Upper lobe of left lung (tissue), 6 donors: ENCODE data around the gene PCDHGA6. TPM values are rescaled to one million over a fixed set of nuclear protein-coding genes. Genes with fewer than 3 reads are reported as not detected.
A peak's percentile ranks its signal among the peaks of the same experiment; 100 is the strongest.

Experiments used
- ATAC-seq, 2 donors: fragments of 200-7000 bp; cut with Tn5 transposase; one replicate each; pipeline ENCODE4 v1.9.1; 2022; ENCODE audit warnings: mild to moderate bottlenecking in 2 of 2, moderate library complexity in 2 of 2; ENCODE audit not compliant: low FRiP score in 2 of 2
- DNase-seq, 2 donors: peaks; one replicate each; pipeline ENCODE4 v3.0.0-alpha.2; 2019 to 2020
- H3K27ac ChIP-seq, 4 donors: fragments of 200-600 bp; sonication (generic); one replicate each; pipeline ENCODE4 v1.5.1; 2016 to 2019
- H3K27me3 ChIP-seq, 4 donors: fragments of 200-600 bp; sonication (generic); one replicate each; pipeline ENCODE4 v1.5.1; 2017 to 2019
- H3K36me3 ChIP-seq, 4 donors: fragments of 200-600 bp; sonication (generic); one replicate each; pipeline ENCODE4 v1.5.1; 2016 to 2019
- H3K4me1 ChIP-seq, 4 donors: fragments of 200-600 bp; sonication (generic); one replicate each; pipeline ENCODE4 v1.5.1; 2018 to 2019
- H3K4me3 ChIP-seq, 4 donors: fragments of 200-600 bp; sonication (generic); one replicate each; pipeline ENCODE4 v1.5.1; 2017 to 2019; ENCODE audit warnings: mild to moderate bottlenecking in 2 of 4, moderate library complexity in 1 of 4
- H3K9me3 ChIP-seq, 4 donors: fragments of 200-600 bp; sonication (generic); one replicate each; pipeline ENCODE4 v1.5.1; 2018 to 2019
- CTCF ChIP-seq, 6 experiments: fragments of 450-650 bp in 4 of 6; fragments of 200-600 bp in 2 of 6; sonication (generic) in 2 of 6; IDR thresholded peaks; one replicate each; pipeline ENCODE4 v1.5.1; 2016 to 2019; ENCODE audit warnings: antibody characterized with exemption in 6 of 6
- EP300 ChIP-seq, 4 donors: sonication (generic); formaldehyde crosslinking; IDR thresholded peaks; one replicate each; pipeline ENCODE4 v1.5.1; 2017; ENCODE audit warnings: antibody characterized with exemption in 4 of 4, control low read depth in 2 of 4
- POLR2A ChIP-seq, 4 donors: fragments of 450-650 bp; IDR thresholded peaks; one replicate each; pipeline ENCODE4 v1.5.1; 2016 to 2017; ENCODE audit warnings: antibody characterized with exemption in 4 of 4, mild to moderate bottlenecking in 2 of 4
- POLR2AphosphoS5 ChIP-seq, 2 donors: sonication (generic); formaldehyde crosslinking; IDR thresholded peaks; one replicate each; pipeline ENCODE4 v1.5.1; 2017; ENCODE audit warnings: antibody characterized with exemption in 2 of 2
- WGBS, 2 donors: methylation state at CpG; one replicate each; pipeline ENCODE4 v1.1.5; 2017 to 2018; 5-methylcytosine and 5-hydroxymethylcytosine counted together
- total RNA-seq, 6 donors: library from RNA; depleted of rRNA in 4 of 6; stranded (reverse); fragments of >200 nt in 4 of 6; gene quantifications; one replicate each; pipeline versions ENCODE4 v1.1.0 to v1.2.1, GENCODE V29; 2016 to 2021
- donor health status: DM: no; HTN: no; CAD: no; lungs with moderate emphysema.
- donor health status: DM: no; HTN: yes; CAD: no; lungs with severe emphysema.

The PCDHGA6 gene
- total RNA-seq, 6 donors from 2014 or later = 1.7 to 7.3 (median 3.6) TPM

- ATAC-seq (peak in 1 of 2 donors; percentile 64), DNase-seq (peak; percentile 59 to 77)
- H3K4me3 ChIP-seq = peak within 1 kb of the TSS in 3 of 4 donors; percentile 22 to 46 (median 31)
- peaks cover 0 to 13% (median 1%) of the 10 kb centered on the region in 4 donors for H3K4me1 ChIP-seq
- 10 to 13% methylated on average over 21 to 42 of the region's 42 CpGs for WGBS, 2 donors
- H3K27me3 ChIP-seq = no peaks in the 10 kb centered on the region
- TF ChIP-seq CTCF (IDR thresholded peaks at IDR 0.05) (peak in 4 of 6 experiments; percentile 20 to 43 (median 37)), POLR2AphosphoS5 (IDR thresholded peaks at IDR 0.05) (no peak)
- no peaks in the 10 kb centered on the region for H3K36me3 ChIP-seq
- no peak within 1 kb of the TSS for H3K27ac ChIP-seq
- H3K9me3 ChIP-seq = peaks cover 67 to 94% (median 81%) of the 10 kb centered on the region in 4 donors
Observed at GRCh38 chr5:141420855-141421488, 47.3 kb downstream of the PCDHGA6 start, which contains the start of gene PCDHGA11. PCDHGA11 (plus strand) TSS chr5:141421051; CDS start chr5:141421228, 177 bp downstream.

DNA sequence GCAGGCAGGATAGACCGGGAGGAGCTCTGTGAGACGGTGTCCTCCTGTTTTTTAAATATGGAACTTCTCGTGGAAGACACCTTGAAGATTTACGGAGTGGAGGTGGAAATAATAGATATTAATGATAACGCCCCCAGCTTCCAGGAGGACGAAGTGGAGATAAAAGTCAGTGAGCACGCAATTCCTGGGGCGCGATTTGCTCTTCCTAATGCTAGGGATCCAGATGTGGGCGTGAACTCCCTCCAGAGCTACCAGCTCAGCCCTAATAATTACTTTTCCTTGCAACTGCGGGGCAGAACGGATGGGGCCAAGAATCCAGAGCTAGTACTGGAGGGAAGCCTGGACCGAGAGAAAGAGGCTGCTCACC, 47.8 kb downstream of the PCDHGA6 start:
- no peak overlapping the region for H3K27ac ChIP-seq
- H3K27me3 ChIP-seq = no peaks in the 10 kb centered on the region
- TF ChIP-seq CTCF (IDR thresholded peaks at IDR 0.05) (no peak), EP300 (IDR thresholded peaks at IDR 0.05) (no peak)
- peaks cover 72 to 95% (median 82%) of the 10 kb centered on the region in 4 donors for H3K9me3 ChIP-seq
- H3K36me3 ChIP-seq = no peaks in the 10 kb centered on the region
- DNase-seq (no peak), ATAC-seq (no peak)
- peak overlapping the region in 3 of 4 donors; percentile 22 to 46 (median 31) for H3K4me3 ChIP-seq
- peaks cover 0 to 13% (median 1%) of the 10 kb centered on the region in 4 donors for H3K4me1 ChIP-seq
- 15 to 17% methylated on average over 12 to 13 of the region's 13 CpGs for WGBS, 2 donors

- H3K36me3 ChIP-seq = no peaks in the 10 kb centered on the region
- no peak overlapping the region for H3K27ac ChIP-seq
- peaks cover 80 to 97% (median 89%) of the 10 kb centered on the region in 4 donors for H3K9me3 ChIP-seq
- peaks cover 0 to 13% (median 1%) of the 10 kb centered on the region in 4 donors for H3K4me1 ChIP-seq
- no peak overlapping the region for H3K4me3 ChIP-seq
- peak in 1 of 2 donors; percentile 59 for DNase-seq
- no peak for ATAC-seq
- H3K27me3 ChIP-seq = no peaks in the 10 kb centered on the region
- WGBS, 2 donors = 32% methylated on average over 28 to 39 of the region's 42 CpGs
- TF ChIP-seq POLR2AphosphoS5 (IDR thresholded peaks at IDR 0.05) = no peak
- no peak for TF ChIP-seq POLR2A (IDR thresholded peaks at IDR 0.05)
- TF ChIP-seq CTCF (IDR thresholded peaks at IDR 0.05) = no peak
- no peak for TF ChIP-seq EP300 (IDR thresholded peaks at IDR 0.05)
Observed at GRCh38 chr5:141422742-141423291, 49.1 kb downstream of the PCDHGA6 start.

- no peak overlapping the region for H3K4me3 ChIP-seq
Observed at GRCh38 chr5:141427783-141428426, 54.2 kb downstream of the PCDHGA6 start.

More at GRCh38 chr5:141427783-141428426, 54.2 kb downstream of the PCDHGA6 start:
- TF ChIP-seq EP300 (IDR thresholded peaks at IDR 0.05) (no peak), POLR2AphosphoS5 (IDR thresholded peaks at IDR 0.05) (no peak)
- H3K4me1 ChIP-seq = peaks cover 0 to 11% (median 2%) of the 10 kb centered on the region in 4 donors
- H3K9me3 ChIP-seq = peaks cover 75 to 88% (median 82%) of the 10 kb centered on the region in 4 donors
- no peak for ATAC-seq
- H3K36me3 ChIP-seq = no peaks in the 10 kb centered on the region
- no peaks in the 10 kb centered on the region for H3K27me3 ChIP-seq
- 34 to 48% methylated on average over 17 to 43 of the region's 53 CpGs for WGBS, 2 donors
- H3K27ac ChIP-seq = no peak overlapping the region
- peak in 1 of 2 donors; percentile 71 for DNase-seq

Other genes starting within 250 kb of the PCDHGA6 start
- gene PCDHB5, start 238.7 kb upstream of the PCDHGA6 start, total RNA-seq = 10 to 100 TPM in 1 of 6 donors, 1 to 10 TPM in 5; 1.8 to 22.4 (median 2.2) TPM
- 1 to 10 TPM in 1 of 6 donors, under 1 TPM in 4, not detected in 1; 0.46 to 1.0 (median 0.77) TPM for gene PCDHB6, start 223.8 kb upstream of the PCDHGA6 start, total RNA-seq
- gene PCDHB7, start 201.2 kb upstream of the PCDHGA6 start, total RNA-seq = 1 to 10 TPM in 5 of 6 donors, under 1 TPM in 1; 0.30 to 2.9 (median 1.8) TPM
- 1 to 10 TPM in 1 of 6 donors, under 1 TPM in 3, not detected in 2; 0.83 to 2.1 (median 0.96) TPM for gene PCDHB8, start 196.1 kb upstream of the PCDHGA6 start, total RNA-seq
- gene PCDHB16, start 191.5 kb upstream of the PCDHGA6 start, total RNA-seq = 1 to 10 TPM; 1.6 to 4.9 (median 2.1) TPM
- 1 to 10 TPM in 4 of 6 donors, under 1 TPM in 2; 0.63 to 3.1 (median 1.2) TPM for gene PCDHB9, start 186.7 kb upstream of the PCDHGA6 start, total RNA-seq
- 1 to 10 TPM; 1.0 to 2.2 (median 1.6) TPM for gene PCDHB10, start 181.5 kb upstream of the PCDHGA6 start, total RNA-seq
- 1 to 10 TPM in 5 of 6 donors, under 1 TPM in 1; 0.78 to 3.4 (median 1.5) TPM for gene PCDHB11, start 174.3 kb upstream of the PCDHGA6 start, total RNA-seq
- 1 to 10 TPM in 4 of 6 donors, under 1 TPM in 2; 0.39 to 6.3 (median 1.8) TPM for gene PCDHB12, start 165.2 kb upstream of the PCDHGA6 start, total RNA-seq
- gene PCDHB13, start 160.0 kb upstream of the PCDHGA6 start, total RNA-seq = 1 to 10 TPM; 1.2 to 3.1 (median 2.1) TPM
- gene PCDHB14, start 150.5 kb upstream of the PCDHGA6 start, total RNA-seq = 1 to 10 TPM; 1.3 to 5.2 (median 2.7) TPM
- gene PCDHB15, start 128.5 kb upstream of the PCDHGA6 start, total RNA-seq = 1 to 10 TPM; 1.4 to 4.2 (median 2.6) TPM
- 1 to 10 TPM in 1 of 6 donors, under 1 TPM in 3, not detected in 2; 0.40 to 1.2 (median 0.55) TPM for gene SLC25A2, start 69.8 kb upstream of the PCDHGA6 start, total RNA-seq
- 10 to 100 TPM; 35.6 to 74.5 (median 39.8) TPM for gene TAF7, start 53.1 kb upstream of the PCDHGA6 start, total RNA-seq
- gene PCDHGA1, start 43.4 kb upstream of the PCDHGA6 start, total RNA-seq = under 1 TPM in 4 of 6 donors, not detected in 2; 0.15 to 0.51 (median 0.24) TPM
- 1 to 10 TPM; 1.6 to 4.3 (median 2.7) TPM for gene PCDHGA2, start 35.1 kb upstream of the PCDHGA6 start, total RNA-seq
- 1 to 10 TPM in 4 of 6 donors, under 1 TPM in 2; 0.80 to 2.1 (median 1.7) TPM for gene PCDHGA3, start 30.1 kb upstream of the PCDHGA6 start, total RNA-seq
- 1 to 10 TPM in 4 of 6 donors, under 1 TPM in 2; 0.76 to 6.3 (median 1.3) TPM for gene PCDHGB1, start 23.8 kb upstream of the PCDHGA6 start, total RNA-seq
- gene PCDHGA4, start 18.9 kb upstream of the PCDHGA6 start, total RNA-seq = 1 to 10 TPM; 1.7 to 9.4 (median 2.8) TPM
- gene PCDHGB2, start 13.9 kb upstream of the PCDHGA6 start, total RNA-seq = 10 to 100 TPM in 1 of 6 donors, 1 to 10 TPM in 5; 1.7 to 12.6 (median 2.7) TPM
- gene PCDHGA5, start 9.7 kb upstream of the PCDHGA6 start, total RNA-seq = 1 to 10 TPM in 5 of 6 donors, under 1 TPM in 1; 0.97 to 7.3 (median 2.0) TPM
- gene PCDHGB3, start 3.6 kb upstream of the PCDHGA6 start, total RNA-seq = 1 to 10 TPM; 1.2 to 6.3 (median 2.3) TPM
- 10 to 100 TPM in 1 of 6 donors, 1 to 10 TPM in 5; 1.2 to 13.6 (median 2.7) TPM for gene PCDHGA7, start 8.9 kb downstream of the PCDHGA6 start, total RNA-seq
- 1 to 10 TPM; 2.4 to 6.5 (median 2.9) TPM for gene PCDHGB4, start 13.8 kb downstream of the PCDHGA6 start, total RNA-seq
- 1 to 10 TPM in 5 of 6 donors, under 1 TPM in 1; 0.66 to 8.4 (median 1.6) TPM for gene PCDHGA8, start 18.7 kb downstream of the PCDHGA6 start, total RNA-seq
- gene PCDHGB5, start 24.1 kb downstream of the PCDHGA6 start, total RNA-seq = 10 to 100 TPM in 1 of 6 donors, 1 to 10 TPM in 5; 6.2 to 11.8 (median 8.3) TPM
- 1 to 10 TPM; 2.4 to 8.4 (median 4.5) TPM for gene PCDHGA9, start 28.9 kb downstream of the PCDHGA6 start, total RNA-seq
- 1 to 10 TPM; 3.2 to 7.4 (median 6.3) TPM for gene PCDHGB6, start 34.1 kb downstream of the PCDHGA6 start, total RNA-seq
- gene PCDHGA10, start 39.1 kb downstream of the PCDHGA6 start, total RNA-seq = 10 to 100 TPM in 1 of 6 donors, 1 to 10 TPM in 5; 3.0 to 19.9 (median 4.3) TPM
- 10 to 100 TPM in 4 of 6 donors, 1 to 10 TPM in 2; 7.0 to 22.5 (median 12.7) TPM for gene PCDHGB7, start 43.8 kb downstream of the PCDHGA6 start, total RNA-seq
- 10 to 100 TPM in 1 of 6 donors, 1 to 10 TPM in 5; 2.0 to 16.8 (median 2.3) TPM for gene PCDHGA11, start 47.2 kb downstream of the PCDHGA6 start, total RNA-seq
- 10 to 100 TPM in 1 of 6 donors, 1 to 10 TPM in 5; 4.3 to 19.9 (median 5.7) TPM for gene PCDHGA12, start 56.6 kb downstream of the PCDHGA6 start, total RNA-seq
- gene PCDHGC3, start 102.1 kb downstream of the PCDHGA6 start, total RNA-seq = 100 to 1,000 TPM in 1 of 6 donors, 10 to 100 TPM in 5; 26.4 to 116 (median 50.1) TPM
- gene PCDHGC4, start 111.1 kb downstream of the PCDHGA6 start, total RNA-seq = 10 to 100 TPM in 1 of 6 donors, 1 to 10 TPM in 4, under 1 TPM in 1; 0.69 to 24.7 (median 1.8) TPM
- gene PCDHGC5, start 115.2 kb downstream of the PCDHGA6 start, total RNA-seq = 10 to 100 TPM in 1 of 6 donors, 1 to 10 TPM in 3, under 1 TPM in 2; 0.61 to 11.5 (median 1.4) TPM
- gene DIAPH1, start 245.1 kb downstream of the PCDHGA6 start, total RNA-seq = 100 to 1,000 TPM in 5 of 6 donors, 10 to 100 TPM in 1; 96.4 to 175 (median 133) TPM